ENCODE data around the gene ZNF593.

Gene ZNF593

DNA sequence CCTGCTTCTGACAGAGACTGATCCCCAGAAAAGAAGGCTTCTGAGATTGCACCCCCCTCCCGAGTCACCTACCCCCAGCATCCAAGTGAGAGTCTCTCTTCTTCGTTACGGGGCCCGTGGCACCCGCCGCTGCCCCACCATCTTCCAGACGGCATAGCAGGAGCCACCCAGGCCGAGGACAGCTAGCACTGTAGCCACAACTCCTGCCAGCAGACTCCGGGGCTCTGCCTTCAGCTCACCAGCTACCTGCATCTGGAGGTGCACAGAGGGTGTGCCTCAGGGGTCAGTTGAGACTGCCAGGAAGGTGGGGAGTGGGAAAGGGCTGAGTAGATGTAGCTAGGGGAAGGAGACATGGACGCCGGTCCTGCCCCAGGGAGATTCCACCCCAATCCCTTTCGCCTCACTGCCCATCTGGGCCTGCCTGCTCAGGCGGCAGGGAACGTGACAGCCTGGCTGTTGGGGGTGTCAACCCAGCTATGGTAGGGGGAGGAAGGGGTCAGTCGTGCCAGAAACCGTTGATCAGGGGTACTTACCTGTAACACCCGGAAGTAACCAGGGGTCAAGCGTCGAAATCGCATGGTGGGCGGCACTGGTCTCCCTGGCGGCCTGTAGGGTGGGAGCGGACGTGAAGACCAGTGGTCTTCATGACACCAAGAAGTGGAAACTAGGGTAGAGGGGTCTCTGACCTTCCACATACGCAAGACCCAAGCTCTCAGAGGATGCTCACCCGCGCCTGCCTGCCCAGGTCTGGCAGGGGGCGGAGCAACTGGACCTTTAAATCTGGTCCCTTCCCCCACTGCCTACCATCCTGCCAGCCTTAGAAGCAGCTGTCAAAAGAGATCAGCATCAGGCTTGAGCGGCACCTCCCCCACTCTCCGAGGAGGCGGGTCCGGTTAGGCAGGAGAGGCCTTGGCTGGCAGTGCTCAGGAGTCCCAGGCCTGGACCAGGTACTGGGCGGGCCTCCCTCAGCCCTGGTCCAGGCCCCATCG lies 1.7 kb downstream of the ZNF593 start, which contains the start of gene ZNF593OS:
Gene ZNF593OS (minus strand): TSS at position 749 of the 989 bp plus-strand sequence. CDS start 171 bp downstream, at position 578.
- DNase-seq (ENCODE audit: low read depth), result no peak
- in situ Hi-C loops (cut with HindIII; ENCODE audit: low sequenced_read_pairs), result no loop called here
- peak within 1 kb of the TSS; percentile 91 for H3K4me3 ChIP-seq (ENCODE audit: low read depth, low read length)
- TF ChIP-seq, protein P1, sequence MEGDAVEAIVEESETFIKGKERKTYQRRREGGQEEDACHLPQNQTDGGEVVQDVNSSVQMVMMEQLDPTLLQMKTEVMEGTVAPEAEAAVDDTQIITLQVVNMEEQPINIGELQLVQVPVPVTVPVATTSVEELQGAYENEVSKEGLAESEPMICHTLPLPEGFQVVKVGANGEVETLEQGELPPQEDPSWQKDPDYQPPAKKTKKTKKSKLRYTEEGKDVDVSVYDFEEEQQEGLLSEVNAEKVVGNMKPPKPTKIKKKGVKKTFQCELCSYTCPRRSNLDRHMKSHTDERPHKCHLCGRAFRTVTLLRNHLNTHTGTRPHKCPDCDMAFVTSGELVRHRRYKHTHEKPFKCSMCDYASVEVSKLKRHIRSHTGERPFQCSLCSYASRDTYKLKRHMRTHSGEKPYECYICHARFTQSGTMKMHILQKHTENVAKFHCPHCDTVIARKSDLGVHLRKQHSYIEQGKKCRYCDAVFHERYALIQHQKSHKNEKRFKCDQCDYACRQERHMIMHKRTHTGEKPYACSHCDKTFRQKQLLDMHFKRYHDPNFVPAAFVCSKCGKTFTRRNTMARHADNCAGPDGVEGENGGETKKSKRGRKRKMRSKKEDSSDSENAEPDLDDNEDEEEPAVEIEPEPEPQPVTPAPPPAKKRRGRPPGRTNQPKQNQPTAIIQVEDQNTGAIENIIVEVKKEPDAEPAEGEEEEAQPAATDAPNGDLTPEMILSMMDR (IDR thresholded peaks at IDR 0.05; ENCODE audit: low read depth, low read length, missing control alignments), result no peak

DNA sequence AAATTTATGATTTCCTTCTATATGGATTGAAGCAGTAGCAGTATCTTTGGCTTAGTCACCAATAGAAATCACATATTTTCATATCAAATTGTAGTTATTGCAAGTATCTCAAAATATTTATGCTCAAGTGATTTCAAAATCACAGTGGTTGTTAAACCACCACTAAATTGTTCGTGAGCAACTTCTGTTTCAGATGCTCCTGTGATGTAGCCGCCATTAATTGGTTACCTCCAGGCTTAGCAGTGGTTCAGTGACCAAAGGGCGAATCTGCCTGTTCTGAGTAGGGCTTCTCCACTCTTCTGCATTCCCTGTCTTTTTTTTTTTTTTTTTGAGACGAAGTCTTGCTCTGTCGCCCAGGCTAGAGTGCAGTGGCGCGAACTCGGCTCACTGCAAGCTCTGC lies 5.6 kb downstream of the ZNF593 start:
- no peak overlapping the region for H3K4me3 ChIP-seq (ENCODE audit: low read depth, low read length)
- DNase-seq (ENCODE audit: low read depth), result no peak
- in situ Hi-C loops (cut with HindIII; ENCODE audit: low sequenced_read_pairs), result no loop called here

DNA sequence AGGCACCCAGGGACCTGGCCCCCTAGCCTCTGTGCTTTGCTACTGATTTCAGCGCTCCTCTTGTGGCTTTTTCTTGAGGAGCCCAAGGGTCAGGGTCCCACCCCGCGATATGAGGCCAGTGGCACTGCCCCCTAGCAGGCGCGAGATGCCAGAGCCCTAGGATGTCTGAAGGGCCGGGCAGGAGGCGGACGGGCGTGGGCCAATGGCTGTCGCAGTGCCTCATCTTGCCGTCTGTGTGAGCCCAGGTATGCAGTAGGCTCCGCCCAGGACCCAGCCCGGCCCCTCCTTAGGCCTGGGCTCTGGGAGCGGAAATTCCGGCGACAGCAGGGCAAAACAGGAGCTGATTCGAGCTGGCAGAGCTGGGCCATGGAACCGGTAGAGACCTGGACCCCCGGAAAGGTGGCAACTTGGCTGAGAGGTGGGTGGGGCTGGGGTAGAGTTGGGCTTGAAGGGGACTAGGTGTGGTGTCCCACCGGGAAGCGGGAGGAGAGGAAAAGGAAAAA lies 7.5 kb downstream of the ZNF593 start, which contains the start of gene CNKSR1:
Gene CNKSR1 (plus strand): TSS at position 310 of the 503 bp plus-strand sequence. CDS start 57 bp downstream, at position 367.
- in situ Hi-C loops (cut with HindIII; ENCODE audit: low sequenced_read_pairs), result no loop called here
- DNase-seq (ENCODE audit: low read depth), result no peak
- TF ChIP-seq, protein P1 (IDR thresholded peaks at IDR 0.05; ENCODE audit: low read depth, low read length, missing control alignments), result no peak
- no peak within 1 kb of the TSS for H3K4me3 ChIP-seq (ENCODE audit: low read depth, low read length)

More for the DNA sequence above, 5.6 kb downstream of the ZNF593 start:
- TF ChIP-seq, protein P1 (IDR thresholded peaks at IDR 0.05; ENCODE audit: low read depth, low read length, missing control alignments), result no peak

DNA sequence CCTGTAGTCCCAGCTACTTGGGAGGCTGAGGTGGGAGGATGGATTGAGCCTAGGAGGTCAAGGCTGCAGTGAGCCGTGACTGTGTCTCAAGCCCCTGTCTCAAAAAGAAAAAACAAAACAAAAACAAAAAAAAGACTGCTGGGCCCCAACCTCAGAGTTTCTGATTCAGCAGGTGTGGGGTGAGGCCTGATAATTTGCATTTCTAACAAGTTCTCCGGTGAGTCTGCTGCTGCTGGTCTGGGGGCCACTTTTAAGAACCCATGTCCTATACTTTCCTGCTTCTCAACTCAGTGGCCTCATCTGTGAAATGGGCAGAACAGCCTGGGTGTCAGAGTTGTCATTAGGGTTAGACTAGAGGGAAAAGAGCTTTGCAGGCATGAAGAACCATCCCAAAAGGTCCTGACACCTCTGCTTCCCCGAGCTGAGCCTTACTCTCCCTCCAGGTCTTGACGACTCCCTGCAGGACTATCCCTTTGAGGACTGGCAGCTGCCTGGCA lies 10.3 kb downstream of the ZNF593 start:
- in situ Hi-C loops (cut with HindIII; ENCODE audit: low sequenced_read_pairs), result no loop called here
- TF ChIP-seq, protein P1 (IDR thresholded peaks at IDR 0.05; ENCODE audit: low read depth, low read length, missing control alignments), result no peak
- H3K4me3 ChIP-seq (ENCODE audit: low read depth, low read length), result no peak overlapping the region
- DNase-seq (ENCODE audit: low read depth), result no peak

DNA sequence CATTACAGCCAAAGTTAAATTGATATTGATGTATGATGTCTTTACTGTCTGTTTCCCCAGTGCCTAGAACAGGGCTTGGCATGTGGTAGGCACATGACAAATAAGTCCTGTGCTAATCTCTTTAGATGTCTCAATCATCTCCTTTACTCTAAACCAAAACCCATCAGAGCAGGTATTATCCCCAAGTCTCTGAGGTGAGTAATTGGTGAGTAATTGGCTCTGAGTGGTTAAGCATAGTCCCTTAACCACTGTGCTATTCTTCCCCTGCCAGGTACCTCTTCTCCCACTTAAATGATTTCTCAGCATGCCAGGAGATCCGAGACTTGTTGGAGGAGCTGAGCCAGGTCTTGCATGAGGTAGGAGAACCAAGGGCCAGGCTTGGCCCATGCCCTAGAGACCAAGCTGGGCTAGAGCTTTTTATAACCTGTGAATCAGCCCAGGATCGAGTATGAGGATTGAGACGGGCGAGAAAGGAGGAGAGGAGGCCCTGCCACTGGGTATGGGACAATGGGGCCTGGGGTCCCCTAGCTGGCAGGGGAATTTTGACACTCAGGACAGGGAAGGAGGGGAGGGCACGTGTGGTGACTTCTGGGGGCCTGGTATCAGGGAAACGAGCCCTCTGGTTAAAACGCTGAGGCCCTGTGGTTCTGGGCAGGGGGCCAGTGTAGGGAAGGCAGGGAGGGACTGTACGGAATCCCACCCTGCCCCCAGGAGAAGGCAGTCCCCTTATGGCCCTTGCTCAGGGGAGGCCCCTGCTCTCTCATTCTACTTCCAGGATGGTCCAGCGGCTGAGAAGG lies 12.1 kb downstream of the ZNF593 start:
- DNase-seq (ENCODE audit: low read depth), result no peak
- TF ChIP-seq, protein P1 (IDR thresholded peaks at IDR 0.05; ENCODE audit: low read depth, low read length, missing control alignments), result no peak
- in situ Hi-C loops (cut with HindIII; ENCODE audit: low sequenced_read_pairs), result no loop called here
- no peak overlapping the region for H3K4me3 ChIP-seq (ENCODE audit: low read depth, low read length)

DNA sequence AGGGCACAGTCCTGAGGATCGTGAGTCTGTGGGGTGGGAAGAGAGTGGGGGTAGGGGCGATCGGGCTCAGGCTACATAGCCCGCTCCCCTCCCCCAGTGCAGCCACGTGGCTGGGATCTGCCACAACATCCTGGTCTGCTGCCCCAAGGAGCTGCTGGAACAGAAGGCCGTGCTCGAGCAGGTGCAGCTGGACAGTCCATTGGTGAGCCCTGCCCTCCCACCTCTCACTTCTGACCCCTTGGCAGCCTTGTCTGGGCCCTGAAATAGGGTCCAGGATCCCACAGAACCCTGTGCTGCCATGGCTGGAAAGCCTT lies 12.6 kb downstream of the ZNF593 start:
- TF ChIP-seq, protein P1 (IDR thresholded peaks at IDR 0.05; ENCODE audit: low read depth, low read length, missing control alignments), result no peak
- in situ Hi-C loops (cut with HindIII; ENCODE audit: low sequenced_read_pairs), result no loop called here
- DNase-seq (ENCODE audit: low read depth), result no peak
- no peak overlapping the region for H3K4me3 ChIP-seq (ENCODE audit: low read depth, low read length)
